ENCODE data around the gene BAG5.
A peak's percentile ranks its signal among the peaks of the same experiment; 100 is the strongest.

BAG5 gene

DNA sequence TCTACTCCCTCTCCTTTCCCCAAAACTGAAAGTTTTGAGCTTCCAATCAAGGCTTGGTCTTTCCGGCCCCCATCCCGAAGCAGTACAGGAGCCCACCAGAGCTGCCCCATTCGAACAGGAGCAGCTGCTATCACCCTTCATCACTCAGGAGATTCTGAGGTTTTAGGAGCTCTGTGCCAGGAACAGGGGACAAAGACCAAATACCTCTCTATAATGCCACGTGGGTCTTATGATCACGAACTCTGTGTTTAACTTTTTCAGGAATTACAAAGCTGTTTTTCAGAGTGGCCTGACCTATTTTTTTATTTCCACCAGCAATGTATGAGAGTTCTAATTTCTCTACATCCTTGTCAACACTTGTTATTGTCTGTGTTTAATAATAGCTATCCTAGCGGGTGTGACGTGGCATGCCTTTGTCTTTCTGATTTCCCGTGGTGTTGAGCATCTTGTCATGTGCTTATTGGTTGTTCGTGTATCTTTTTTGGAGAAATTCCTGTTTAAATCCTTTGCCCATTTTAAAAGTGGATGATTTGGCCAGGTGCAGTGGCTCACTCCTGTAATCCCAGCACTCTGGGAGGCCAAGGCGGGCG, 22.0 kb upstream of the BAG5 start:
- Histone ChIP-seq H3K27ac (ENCODE audit: low read length) (no peak overlapping the region), H3K4me3 (ENCODE audit: low read length in 2 of 2) (no peak overlapping the region), H3K9ac (ENCODE audit: low read length in 2 of 2) (no peak overlapping the region), H3K4me1 (ENCODE audit: control insufficient read depth, insufficient read depth, low read length) (no peaks in the 10 kb centered on the region), H3K27me3 (ENCODE audit: control insufficient read depth in 1 of 2, insufficient read depth in 2 of 2, low read length in 2 of 2) (no peaks in the 10 kb centered on the region), H3K36me3 (ENCODE audit: control insufficient read depth in 2 of 2, insufficient read depth in 2 of 2, low read length in 2 of 2) (peaks cover 11 to 13% of the 10 kb centered on the region in 2 donors), H3K9me3 (ENCODE audit: control insufficient read depth in 2 of 2, low read length in 2 of 2) (no peaks in the 10 kb centered on the region)

DNA sequence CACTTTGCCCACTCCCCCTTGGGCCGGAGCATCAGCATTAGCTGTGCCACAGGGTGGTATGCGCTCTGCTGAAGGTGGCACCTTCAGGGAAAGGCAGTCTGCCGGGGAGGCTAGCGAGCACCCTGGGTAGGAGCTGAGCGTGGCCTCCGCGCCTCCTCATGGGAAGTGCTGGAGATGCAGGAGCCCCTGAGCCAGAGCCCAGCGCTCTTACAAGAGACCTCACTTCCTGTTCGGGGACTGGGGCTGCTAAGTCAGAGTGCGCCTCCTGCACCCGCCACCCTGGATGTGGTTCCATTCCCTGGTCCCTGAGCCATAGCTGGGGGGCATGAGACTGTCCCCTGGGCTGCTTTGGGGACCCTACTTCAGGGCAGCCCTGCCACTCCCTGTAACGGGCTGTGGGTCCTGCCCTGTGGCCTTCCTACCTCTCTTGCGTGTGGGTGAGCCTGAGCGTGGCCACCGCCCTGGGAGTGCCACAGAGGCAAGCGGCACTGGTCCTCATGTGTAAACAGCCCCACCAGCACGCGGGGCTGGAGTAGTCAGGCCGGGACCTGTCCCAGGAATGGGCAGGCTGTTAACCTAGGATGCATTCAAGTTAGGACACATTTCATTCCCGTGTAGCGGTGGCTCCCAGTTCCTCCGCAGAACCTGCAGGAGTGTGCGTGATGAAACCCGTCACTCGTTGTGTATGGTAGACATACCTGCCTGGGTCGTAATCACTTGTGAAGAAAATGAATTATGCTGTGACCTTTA, 19.7 kb upstream of the BAG5 start:
- Histone ChIP-seq H3K27me3 (ENCODE audit: control insufficient read depth in 1 of 2, insufficient read depth in 2 of 2, low read length in 2 of 2) (no peaks in the 10 kb centered on the region), H3K9ac (ENCODE audit: low read length in 2 of 2) (no peak overlapping the region), H3K4me3 (ENCODE audit: low read length in 2 of 2) (no peak overlapping the region), H3K27ac (ENCODE audit: low read length) (no peak overlapping the region), H3K9me3 (ENCODE audit: control insufficient read depth in 2 of 2, low read length in 2 of 2) (no peaks in the 10 kb centered on the region), H3K4me1 (ENCODE audit: control insufficient read depth, insufficient read depth, low read length) (peaks cover 3% of the 10 kb centered on the region), H3K36me3 (ENCODE audit: control insufficient read depth in 2 of 2, insufficient read depth in 2 of 2, low read length in 2 of 2) (peaks cover 6 to 10% of the 10 kb centered on the region in 2 donors)

- peaks cover 6 to 10% of the 10 kb centered on the region in 2 donors for H3K36me3 ChIP-seq (ENCODE audit: control insufficient read depth in 2 of 2, insufficient read depth in 2 of 2, low read length in 2 of 2)
Measured at GRCh38 chr14:103581206-103581605, 18.7 kb upstream of the BAG5 start.

DNA sequence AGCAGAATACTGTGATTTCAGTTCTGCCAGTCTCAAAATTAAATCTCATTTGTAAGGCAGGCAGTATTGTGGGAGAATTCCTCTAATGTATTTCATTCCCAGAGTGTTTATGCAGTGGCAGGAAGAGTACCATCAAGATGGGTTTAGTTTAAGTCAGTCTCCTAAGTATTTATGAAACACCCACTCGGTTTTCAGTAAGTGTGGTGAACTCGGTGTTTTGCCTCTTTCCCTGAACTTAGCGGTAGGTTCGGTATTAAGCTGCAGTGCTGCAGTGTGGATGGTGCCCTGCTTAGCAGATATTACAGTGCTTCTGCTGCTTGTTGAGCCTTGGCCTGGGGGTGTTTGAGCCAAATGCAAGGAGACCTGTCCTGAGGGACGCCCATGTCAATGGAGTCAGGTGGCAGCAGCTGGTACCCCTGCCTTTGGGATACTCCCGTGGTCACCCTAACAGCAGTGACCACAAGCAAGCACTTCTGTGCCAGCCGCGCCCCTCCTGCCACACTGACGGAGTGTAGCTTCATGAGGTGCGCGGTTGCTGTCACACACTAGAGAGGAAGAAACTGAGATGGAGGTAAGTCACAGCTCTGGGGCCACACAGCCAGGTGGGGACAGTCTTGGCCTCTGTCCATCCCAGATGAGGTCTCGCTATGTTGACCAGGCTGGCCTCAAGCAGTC, 16.1 kb upstream of the BAG5 start:
- Histone ChIP-seq H3K27me3 (ENCODE audit: control insufficient read depth in 1 of 2, insufficient read depth in 2 of 2, low read length in 2 of 2) (no peaks in the 10 kb centered on the region), H3K4me3 (ENCODE audit: low read length in 2 of 2) (no peak overlapping the region), H3K4me1 (ENCODE audit: control insufficient read depth, insufficient read depth, low read length) (peaks cover 34% of the 10 kb centered on the region), H3K36me3 (ENCODE audit: control insufficient read depth in 2 of 2, insufficient read depth in 2 of 2, low read length in 2 of 2) (peaks cover 10 to 18% of the 10 kb centered on the region in 2 donors), H3K9me3 (ENCODE audit: control insufficient read depth in 2 of 2, low read length in 2 of 2) (no peaks in the 10 kb centered on the region), H3K27ac (ENCODE audit: low read length) (no peak overlapping the region), H3K9ac (ENCODE audit: low read length in 2 of 2) (no peak overlapping the region)

More at GRCh38 chr14:103581206-103581605, 18.7 kb upstream of the BAG5 start:
- Histone ChIP-seq H3K4me1 (ENCODE audit: control insufficient read depth, insufficient read depth, low read length) (peaks cover 12% of the 10 kb centered on the region), H3K27me3 (ENCODE audit: control insufficient read depth in 1 of 2, insufficient read depth in 2 of 2, low read length in 2 of 2) (no peaks in the 10 kb centered on the region), H3K9me3 (ENCODE audit: control insufficient read depth in 2 of 2, low read length in 2 of 2) (no peaks in the 10 kb centered on the region), H3K4me3 (ENCODE audit: low read length in 2 of 2) (no peak overlapping the region), H3K27ac (ENCODE audit: low read length) (no peak overlapping the region), H3K9ac (ENCODE audit: low read length in 2 of 2) (no peak overlapping the region)

GRCh38 chr14:103576371-103577024, 14.0 kb upstream of the BAG5 start:
- Histone ChIP-seq H3K36me3 (ENCODE audit: control insufficient read depth in 2 of 2, insufficient read depth in 2 of 2, low read length in 2 of 2) (peaks cover 7 to 16% of the 10 kb centered on the region in 2 donors), H3K4me1 (ENCODE audit: control insufficient read depth, insufficient read depth, low read length) (peaks cover 34% of the 10 kb centered on the region), H3K4me3 (ENCODE audit: low read length in 2 of 2) (peak overlapping the region; percentile 17 to 24), H3K27me3 (ENCODE audit: control insufficient read depth in 1 of 2, insufficient read depth in 2 of 2, low read length in 2 of 2) (no peaks in the 10 kb centered on the region), H3K27ac (ENCODE audit: low read length) (peak overlapping the region; percentile 84), H3K9me3 (ENCODE audit: control insufficient read depth in 2 of 2, low read length in 2 of 2) (no peaks in the 10 kb centered on the region), H3K9ac (ENCODE audit: low read length in 2 of 2) (peak overlapping the region; percentile 46 to 52)

- Histone ChIP-seq H3K36me3 (ENCODE audit: control insufficient read depth in 2 of 2, insufficient read depth in 2 of 2, low read length in 2 of 2) (peaks cover 4 to 12% of the 10 kb centered on the region in 2 donors), H3K27ac (ENCODE audit: low read length) (peak overlapping the region; percentile 84), H3K9me3 (ENCODE audit: control insufficient read depth in 2 of 2, low read length in 2 of 2) (no peaks in the 10 kb centered on the region), H3K4me3 (ENCODE audit: low read length in 2 of 2) (no peak overlapping the region), H3K4me1 (ENCODE audit: control insufficient read depth, insufficient read depth, low read length) (peaks cover 34% of the 10 kb centered on the region), H3K27me3 (ENCODE audit: control insufficient read depth in 1 of 2, insufficient read depth in 2 of 2, low read length in 2 of 2) (no peaks in the 10 kb centered on the region), H3K9ac (ENCODE audit: low read length in 2 of 2) (no peak overlapping the region)
Measured at GRCh38 chr14:103574707-103575285, 12.3 kb upstream of the BAG5 start.

DNA sequence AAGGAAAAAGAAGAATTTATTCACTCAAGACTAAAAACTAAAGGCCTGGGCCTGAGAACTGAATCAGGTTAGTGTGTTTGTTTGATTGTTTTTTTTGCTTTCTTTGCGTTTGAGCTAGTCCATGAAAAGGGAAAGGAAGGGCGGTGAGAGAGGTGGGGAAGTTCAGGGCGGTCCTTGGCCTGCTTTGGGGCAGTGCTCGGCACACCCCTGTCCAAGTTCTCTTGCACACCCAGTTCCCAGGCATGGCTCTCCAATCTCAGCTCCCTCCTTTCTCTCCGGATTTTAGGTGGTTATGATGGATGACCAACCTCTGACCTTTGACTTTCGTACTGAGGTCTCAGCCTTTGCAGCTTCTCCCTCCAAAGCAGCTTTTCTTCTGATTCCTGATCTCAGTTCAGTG, 11.6 kb upstream of the BAG5 start:
- Histone ChIP-seq H3K9ac (ENCODE audit: low read length in 2 of 2) (no peak overlapping the region), H3K9me3 (ENCODE audit: control insufficient read depth in 2 of 2, low read length in 2 of 2) (no peaks in the 10 kb centered on the region), H3K4me1 (ENCODE audit: control insufficient read depth, insufficient read depth, low read length) (peaks cover 34% of the 10 kb centered on the region), H3K27me3 (ENCODE audit: control insufficient read depth in 1 of 2, insufficient read depth in 2 of 2, low read length in 2 of 2) (no peaks in the 10 kb centered on the region), H3K4me3 (ENCODE audit: low read length in 2 of 2) (no peak overlapping the region), H3K27ac (ENCODE audit: low read length) (peak overlapping the region; percentile 84), H3K36me3 (ENCODE audit: control insufficient read depth in 2 of 2, insufficient read depth in 2 of 2, low read length in 2 of 2) (peaks cover 4 to 12% of the 10 kb centered on the region in 2 donors)

GRCh38 chr14:103569408-103569807, 7.0 kb upstream of the BAG5 start:
- no peaks in the 10 kb centered on the region for H3K27me3 ChIP-seq (ENCODE audit: control insufficient read depth in 1 of 2, insufficient read depth in 2 of 2, low read length in 2 of 2)
- no peak overlapping the region for H3K9ac ChIP-seq (ENCODE audit: low read length in 2 of 2)
- no peaks in the 10 kb centered on the region for H3K9me3 ChIP-seq (ENCODE audit: control insufficient read depth in 2 of 2, low read length in 2 of 2)
- peaks cover 0 to 4% of the 10 kb centered on the region in 2 donors for H3K36me3 ChIP-seq (ENCODE audit: control insufficient read depth in 2 of 2, insufficient read depth in 2 of 2, low read length in 2 of 2)
- no peak overlapping the region for H3K27ac ChIP-seq (ENCODE audit: low read length)
- no peak overlapping the region for H3K4me3 ChIP-seq (ENCODE audit: low read length in 2 of 2)
- H3K4me1 ChIP-seq (ENCODE audit: control insufficient read depth, insufficient read depth, low read length) = peaks cover 11% of the 10 kb centered on the region

GRCh38 chr14:103568952-103569351, 6.5 kb upstream of the BAG5 start:
- no peak overlapping the region for H3K4me3 ChIP-seq (ENCODE audit: low read length in 2 of 2)
- H3K27me3 ChIP-seq (ENCODE audit: control insufficient read depth in 1 of 2, insufficient read depth in 2 of 2, low read length in 2 of 2) = no peaks in the 10 kb centered on the region
- no peak overlapping the region for H3K27ac ChIP-seq (ENCODE audit: low read length)
- peak overlapping the region in 1 of 2 donors; percentile 0 for H3K9ac ChIP-seq (ENCODE audit: low read length in 2 of 2)
- H3K36me3 ChIP-seq (ENCODE audit: control insufficient read depth in 2 of 2, insufficient read depth in 2 of 2, low read length in 2 of 2) = peaks cover 0 to 4% of the 10 kb centered on the region in 2 donors
- H3K9me3 ChIP-seq (ENCODE audit: control insufficient read depth in 2 of 2, low read length in 2 of 2) = no peaks in the 10 kb centered on the region
- H3K4me1 ChIP-seq (ENCODE audit: control insufficient read depth, insufficient read depth, low read length) = peaks cover 10% of the 10 kb centered on the region

DNA sequence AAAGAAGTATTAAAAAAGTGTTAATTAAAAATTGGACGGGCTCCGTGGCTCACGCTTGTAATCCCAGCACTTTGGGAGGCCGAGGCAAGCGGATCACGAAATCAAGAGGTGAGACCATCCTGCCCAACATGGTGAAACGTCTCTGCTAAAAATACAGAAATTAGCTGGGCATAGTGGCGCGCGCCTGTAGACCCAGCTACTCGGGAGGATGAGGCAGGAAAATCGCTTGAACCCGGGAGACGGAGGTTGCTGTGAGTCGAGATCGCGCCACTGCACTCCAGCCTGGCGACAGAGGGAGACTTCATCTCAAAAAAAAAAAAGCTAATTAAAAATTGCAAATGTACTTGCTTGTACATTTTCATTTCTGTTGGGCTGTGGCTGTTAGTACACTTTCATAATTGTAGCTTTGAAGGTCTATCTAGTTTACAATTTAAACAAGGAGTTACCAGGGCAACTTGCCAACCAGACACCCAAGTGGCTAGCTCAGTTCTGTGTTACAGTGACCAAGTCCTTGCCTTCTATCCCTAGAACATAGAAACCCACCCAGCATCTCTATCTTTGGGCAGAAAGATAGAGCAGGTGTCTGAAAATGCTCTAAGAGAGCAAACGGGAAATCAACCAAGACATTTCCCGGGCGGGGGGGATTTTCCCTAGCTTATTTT, 1.5 kb upstream of the BAG5 start:
- Histone ChIP-seq H3K4me3 (ENCODE audit: low read length in 2 of 2) (peak overlapping the region; percentile 84 to 87), H3K27ac (ENCODE audit: low read length) (no peak overlapping the region), H3K9me3 (ENCODE audit: control insufficient read depth in 2 of 2, low read length in 2 of 2) (no peaks in the 10 kb centered on the region), H3K4me1 (ENCODE audit: control insufficient read depth, insufficient read depth, low read length) (peaks cover 37% of the 10 kb centered on the region), H3K27me3 (ENCODE audit: control insufficient read depth in 1 of 2, insufficient read depth in 2 of 2, low read length in 2 of 2) (no peaks in the 10 kb centered on the region), H3K9ac (ENCODE audit: low read length in 2 of 2) (peak overlapping the region in 1 of 2 donors; percentile 67), H3K36me3 (ENCODE audit: control insufficient read depth in 2 of 2, insufficient read depth in 2 of 2, low read length in 2 of 2) (peaks cover 7 to 18% of the 10 kb centered on the region in 2 donors)
